Epithelial cell of proximal tubule (primary cell): ENCODE results near the gene SLC9A8. TPM values are rescaled to one million over a fixed set of nuclear protein-coding genes. Genes with fewer than 3 reads are reported as not detected.

ENCODE experiments used
- DNase-seq: peaks from one replicate; pipeline ENCODE4 v3.0.0-alpha.2; 2011; ENCODE audit warnings: low read depth
- H3K4me3 ChIP-seq: 2 replicates; pipeline ENCODE4 v1.5.1; 2011; ENCODE audit warnings: low read depth, mild to moderate bottlenecking, low read length
- CTCF ChIP-seq: conservative IDR thresholded peaks from 2 replicates; pipeline ENCODE4 v1.5.1; 2012; ENCODE audit warnings: low read depth, mild to moderate bottlenecking, low read length
- total RNA-seq: library from RNA; depleted of rRNA; stranded (reverse); fragments of >200 nt; gene quantifications from 2 replicates; pipeline ENCODE4 v1.2.3, GENCODE V29; 2015

Gene SLC9A8
- total RNA-seq, 1 donor from 2014 or later: 4.2 TPM

- no peak for DNase-seq
- TF ChIP-seq CTCF: no peak
- no peak overlapping the region for H3K4me3 ChIP-seq
Observed at GRCh38 chr20:49886571-49887213, 74.1 kb downstream of the SLC9A8 start.

GRCh38 chr20:49887251-49888211 is 74.9 kb downstream of the SLC9A8 start:
- H3K4me3 ChIP-seq: no peak overlapping the region
- no peak for TF ChIP-seq CTCF
- DNase-seq: no peak

GRCh38 chr20:49888212-49889000 is 75.8 kb downstream of the SLC9A8 start:
- peak; percentile 97 for TF ChIP-seq CTCF
- peak; percentile 33 for DNase-seq
- no peak overlapping the region for H3K4me3 ChIP-seq

- DNase-seq: no peak
- H3K4me3 ChIP-seq: no peak overlapping the region
- TF ChIP-seq CTCF: no peak
Observed at GRCh38 chr20:49889001-49889934, 76.6 kb downstream of the SLC9A8 start.

- peak; percentile 29 for TF ChIP-seq CTCF
- DNase-seq: no peak
- H3K4me3 ChIP-seq: no peak overlapping the region
Observed at GRCh38 chr20:49889935-49890333, 77.3 kb downstream of the SLC9A8 start.
